Measurements from ENCODE around the gene GRAMD2A.
"Not testable (repeated sequence)": the region's sequence is repeated elsewhere in the genome, so short reads cannot be mapped to it uniquely, and the experiment has no call there.

GRAMD2A gene

GRCh38 chr15:72189250-72189902 is 8.2 kb downstream of the GRAMD2A start:
- no peak for DNase-seq (ENCODE audit: low read depth in 2 of 3, low spot score in 1 of 3)

DNA sequence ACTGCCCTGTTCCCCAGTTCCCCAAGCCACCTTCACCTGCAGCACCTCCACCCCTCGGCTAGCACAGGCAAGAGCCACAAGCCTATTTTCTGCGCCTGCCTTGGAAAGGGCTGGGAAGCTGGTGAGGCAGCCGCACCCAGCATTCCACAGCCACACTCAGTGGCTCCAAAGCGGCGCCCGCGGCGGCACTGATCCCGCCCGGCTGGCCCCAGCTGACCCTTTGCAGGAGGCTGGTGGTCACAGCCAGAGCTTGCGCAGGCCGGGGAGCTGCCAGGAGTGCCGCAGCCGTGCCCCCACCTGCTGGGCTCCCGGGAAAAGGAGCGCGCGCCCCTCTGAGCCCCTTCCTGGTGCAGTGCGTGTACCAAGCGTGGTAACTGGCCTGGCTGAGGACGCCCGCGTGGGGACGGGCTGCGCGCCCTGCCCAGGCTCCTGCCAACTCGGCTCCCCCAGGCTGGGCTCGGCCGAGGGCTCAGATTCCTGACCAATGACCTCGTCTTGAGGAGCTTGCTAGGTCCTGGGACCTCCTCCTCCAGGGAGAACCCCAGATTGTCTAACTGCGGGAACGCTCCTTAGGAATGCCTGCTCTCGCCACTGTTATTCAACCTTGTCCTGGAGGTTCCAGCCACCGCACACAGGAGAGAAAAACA is 13.3 kb downstream of the GRAMD2A start:
- DNase-seq (ENCODE audit: low read depth in 2 of 3, low spot score in 1 of 3): no peak

GRCh38 chr15:72183781-72184164 is 13.8 kb downstream of the GRAMD2A start:
- no peak for DNase-seq (ENCODE audit: low read depth in 2 of 3, low spot score in 1 of 3)

- DNase-seq (ENCODE audit: low read depth in 2 of 3, low spot score in 1 of 3): no peak
Measured at GRCh38 chr15:72182673-72183072, 14.9 kb downstream of the GRAMD2A start.

- DNase-seq (ENCODE audit: low read depth in 2 of 3, low spot score in 1 of 3): no peak
Measured at GRCh38 chr15:72182244-72182643, 15.3 kb downstream of the GRAMD2A start.

GRCh38 chr15:72180761-72181324 is 16.7 kb downstream of the GRAMD2A start:
- DNase-seq (ENCODE audit: low read depth in 2 of 3, low spot score in 1 of 3): no peak

- DNase-seq (ENCODE audit: low read depth in 2 of 3, low spot score in 1 of 3): no peak
Measured at GRCh38 chr15:72179950-72180581, 17.5 kb downstream of the GRAMD2A start.

DNA sequence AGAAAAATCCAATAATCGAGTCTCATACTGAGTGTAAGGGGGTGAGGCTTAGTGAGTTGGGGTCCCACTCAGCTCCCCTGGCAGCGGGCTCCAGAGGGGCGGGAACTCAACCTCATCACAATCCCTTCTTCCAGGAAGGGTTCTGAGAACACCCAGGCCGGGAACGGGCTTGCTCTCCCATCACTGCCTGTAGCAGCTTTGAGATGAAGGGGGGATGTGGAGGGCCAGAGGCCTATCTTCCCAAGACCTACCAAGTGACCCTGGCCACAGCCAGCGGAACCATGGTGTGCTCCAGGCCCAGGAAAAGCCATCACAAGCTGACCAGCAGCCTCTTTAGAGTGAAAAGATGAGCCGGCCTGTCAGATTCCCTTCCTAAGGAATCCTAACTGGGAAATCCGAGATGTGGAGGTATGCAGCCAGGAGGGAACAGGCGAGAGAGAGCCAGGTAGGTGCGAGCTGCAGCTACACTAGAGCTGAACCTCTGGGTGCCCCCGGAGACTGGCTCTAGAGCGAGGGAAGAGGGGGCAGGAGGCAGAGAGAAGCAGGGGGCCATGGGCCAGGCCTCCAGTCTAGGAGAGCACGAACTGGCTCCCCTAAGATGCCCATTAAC is 18.5 kb downstream of the GRAMD2A start:
- DNase-seq (ENCODE audit: low read depth in 2 of 3, low spot score in 1 of 3): no peak

- DNase-seq (ENCODE audit: low read depth in 2 of 3, low spot score in 1 of 3): no peak
Measured at GRCh38 chr15:72176743-72177142, 20.8 kb downstream of the GRAMD2A start.

DNA sequence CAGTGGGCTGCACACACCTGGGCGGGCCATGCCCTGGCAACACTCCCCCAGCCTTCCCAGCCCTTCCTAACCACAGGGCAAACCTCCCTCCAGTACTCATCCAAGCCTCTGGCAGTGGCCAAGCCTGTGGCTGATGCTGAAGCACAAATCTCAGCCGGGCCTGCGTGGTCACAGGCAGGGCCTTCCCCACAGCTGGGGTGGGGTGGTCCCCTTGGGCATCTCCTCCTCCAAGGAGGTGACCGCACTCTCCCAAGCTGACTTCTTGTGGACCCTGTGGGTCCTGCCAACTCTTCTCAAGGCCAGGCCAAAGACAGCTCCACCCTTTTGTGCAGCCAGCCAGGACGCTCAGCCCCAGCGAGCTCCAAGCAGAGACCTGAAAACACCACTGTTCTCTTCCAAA is 21.4 kb downstream of the GRAMD2A start:
- DNase-seq (ENCODE audit: low read depth in 2 of 3, low spot score in 1 of 3): no peak

- no peak for DNase-seq (ENCODE audit: low read depth in 2 of 3, low spot score in 1 of 3)
Measured at GRCh38 chr15:72175186-72176044, 22.2 kb downstream of the GRAMD2A start.

DNA sequence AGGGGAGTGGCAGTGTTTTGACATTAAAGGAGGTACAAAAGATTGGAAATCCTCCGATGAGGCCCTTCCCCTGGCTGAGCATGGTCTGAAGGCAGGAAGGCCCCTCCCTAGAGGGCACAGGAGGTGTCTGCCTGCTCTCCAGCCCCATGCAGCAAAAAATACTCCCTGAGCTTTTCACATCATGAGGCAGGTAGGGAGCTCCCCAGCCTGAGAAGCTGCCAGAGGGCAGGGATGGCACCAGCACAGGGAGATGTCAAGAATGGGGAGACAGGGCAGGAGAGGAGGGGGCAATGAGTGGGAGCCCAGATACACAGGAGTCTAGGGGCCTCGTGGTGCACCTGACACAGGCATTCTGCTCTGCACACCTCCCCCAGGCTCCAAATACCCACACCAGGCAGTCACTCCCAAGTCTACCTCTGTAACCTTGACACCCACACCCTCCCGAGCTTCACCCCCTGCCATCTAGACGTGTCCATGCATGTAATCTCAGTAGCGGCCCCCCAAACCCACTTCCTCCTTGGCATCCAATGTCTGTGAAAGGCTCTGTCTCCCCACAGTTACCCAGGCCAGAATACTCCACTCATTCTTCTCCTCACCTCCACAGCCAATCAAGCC is 22.9 kb downstream of the GRAMD2A start:
- DNase-seq (ENCODE audit: low read depth in 2 of 3, low spot score in 1 of 3): no peak

DNA sequence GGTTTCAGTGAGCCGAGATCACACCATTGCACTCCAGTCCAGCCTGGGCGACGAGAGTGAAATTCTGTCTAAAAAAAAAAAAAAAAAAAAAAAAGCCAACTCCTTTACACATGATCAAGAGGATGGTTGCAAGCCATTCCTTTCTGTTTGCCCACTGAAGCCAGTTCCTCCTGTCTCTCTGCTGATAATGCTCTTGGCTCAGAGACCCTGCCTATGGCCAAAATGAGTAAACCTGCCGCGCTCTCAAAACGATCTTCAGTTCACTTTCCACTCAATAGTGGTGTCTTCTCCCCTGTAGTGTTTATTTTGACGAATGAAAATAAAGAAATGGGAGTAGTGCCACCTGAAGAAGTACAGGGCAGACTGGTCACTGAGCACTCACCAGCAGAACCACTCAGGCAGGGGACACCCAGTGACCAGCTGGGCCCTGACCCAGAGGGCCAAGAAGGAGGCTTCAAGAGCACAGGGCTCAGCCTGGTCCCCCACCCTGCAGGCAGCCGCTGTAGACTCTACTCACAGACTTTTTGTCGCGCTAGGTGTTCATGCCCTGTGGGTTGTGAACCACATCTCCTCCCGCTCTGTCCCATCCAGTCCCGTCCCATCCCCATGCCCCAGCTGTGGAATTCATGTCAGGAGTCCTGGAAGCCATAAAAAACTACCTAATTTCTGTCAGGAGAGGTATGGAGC is 23.6 kb downstream of the GRAMD2A start:
- DNase-seq (ENCODE audit: low read depth in 2 of 3, low spot score in 1 of 3): no peak

- DNase-seq (ENCODE audit: low read depth in 2 of 3, low spot score in 1 of 3): no peak
Measured at GRCh38 chr15:72173401-72173800, 24.2 kb downstream of the GRAMD2A start.

- no peak for DNase-seq (ENCODE audit: low read depth in 2 of 3, low spot score in 1 of 3)
Measured at GRCh38 chr15:72172796-72173195, 24.8 kb downstream of the GRAMD2A start.

- not testable (repeated sequence) for DNase-seq (ENCODE audit: low read depth in 2 of 3, low spot score in 1 of 3)
Measured at GRCh38 chr15:72171978-72172377, 25.6 kb downstream of the GRAMD2A start.

GRCh38 chr15:72170691-72171090 is 26.9 kb downstream of the GRAMD2A start:
- DNase-seq (ENCODE audit: low read depth in 2 of 3, low spot score in 1 of 3): no peak

DNA sequence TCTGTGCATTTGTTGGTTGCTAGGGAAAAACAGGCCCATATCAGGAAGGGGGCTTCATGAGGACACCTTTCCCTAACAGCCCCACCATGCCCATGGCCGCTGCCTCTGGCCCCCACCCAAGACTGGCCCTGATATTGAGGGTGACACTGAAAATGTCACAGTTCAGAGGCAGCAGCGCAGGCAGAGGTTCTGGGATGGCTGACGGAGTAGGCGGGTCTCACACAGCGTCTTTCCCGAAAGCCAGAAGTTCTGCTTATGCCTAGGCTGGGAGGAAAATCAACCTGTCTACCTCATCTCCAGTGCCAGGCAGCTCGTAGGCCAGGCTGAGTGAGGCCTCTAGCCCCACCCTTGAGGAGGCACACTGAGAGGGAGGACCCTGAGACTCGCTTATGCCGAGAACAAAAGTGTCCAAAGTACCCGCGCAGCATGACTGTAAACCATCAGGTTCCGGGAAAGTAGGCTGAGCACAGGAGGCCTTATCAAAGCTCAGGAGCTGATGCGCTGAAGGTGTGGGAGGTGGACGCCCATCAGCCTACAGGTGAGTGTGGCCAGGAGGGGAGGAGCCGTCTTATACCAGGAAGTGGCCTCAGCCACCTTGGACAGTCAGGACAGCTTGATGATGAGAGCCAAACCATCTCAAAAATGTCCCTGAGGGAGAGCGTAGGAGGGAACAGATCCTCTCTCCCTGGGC is 27.5 kb downstream of the GRAMD2A start:
- DNase-seq (ENCODE audit: low read depth in 2 of 3, low spot score in 1 of 3): no peak

DNA sequence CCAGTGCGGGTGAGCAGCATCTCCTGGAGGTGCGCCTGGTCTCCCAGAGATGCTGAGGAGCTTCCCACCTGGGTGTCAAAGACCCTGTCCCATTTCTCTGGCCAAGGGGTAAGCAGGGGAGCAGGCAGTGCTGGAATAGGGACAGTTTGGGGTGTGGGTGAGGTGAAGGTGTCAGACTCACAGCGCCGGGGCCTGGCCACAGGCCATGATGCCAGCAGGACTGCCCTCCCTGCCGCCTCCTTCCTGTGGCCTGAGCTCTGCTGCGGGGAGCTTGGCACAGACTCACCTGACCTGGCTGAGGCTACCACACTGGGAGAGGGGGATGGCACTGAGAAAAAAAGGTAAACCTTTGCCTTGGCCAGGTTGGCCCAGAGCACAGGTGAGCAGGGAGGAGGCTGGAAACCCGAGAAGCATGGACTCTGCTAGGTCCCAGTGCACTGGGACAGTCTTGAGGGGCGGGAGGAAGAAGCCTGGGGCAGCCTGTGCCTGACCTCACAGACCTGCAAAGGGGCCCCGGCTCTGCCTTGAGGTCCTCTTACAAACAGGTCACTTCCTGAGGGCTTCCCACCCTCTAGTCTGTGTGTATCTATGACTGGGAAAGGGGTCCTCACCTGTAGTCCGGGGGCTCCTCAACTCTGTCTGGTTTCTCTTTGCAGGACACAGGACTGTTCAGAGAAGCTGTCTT is 28.2 kb downstream of the GRAMD2A start:
- no peak for DNase-seq (ENCODE audit: low read depth in 2 of 3, low spot score in 1 of 3)

Measured in stimulated activated CD4-positive, alpha-beta T cell treated with anti-CD3 and anti-CD28 coated beads, Interleukin-12 subunit alpha, Interleukin-12 subunit beta, amount 100 ng/mL, for 48 hours (primary cell).